ENCODE data around the gene GLYATL1B. TPM values are rescaled to one million over a fixed set of nuclear protein-coding genes. Genes with fewer than 3 reads are reported as not detected.

Gene GLYATL1B
- total and polyA plus RNA-seq, 2 of the 8 experiments (the other 6 are each of a cell fraction or from before 2014, with no cell fraction given): not detected

DNA sequence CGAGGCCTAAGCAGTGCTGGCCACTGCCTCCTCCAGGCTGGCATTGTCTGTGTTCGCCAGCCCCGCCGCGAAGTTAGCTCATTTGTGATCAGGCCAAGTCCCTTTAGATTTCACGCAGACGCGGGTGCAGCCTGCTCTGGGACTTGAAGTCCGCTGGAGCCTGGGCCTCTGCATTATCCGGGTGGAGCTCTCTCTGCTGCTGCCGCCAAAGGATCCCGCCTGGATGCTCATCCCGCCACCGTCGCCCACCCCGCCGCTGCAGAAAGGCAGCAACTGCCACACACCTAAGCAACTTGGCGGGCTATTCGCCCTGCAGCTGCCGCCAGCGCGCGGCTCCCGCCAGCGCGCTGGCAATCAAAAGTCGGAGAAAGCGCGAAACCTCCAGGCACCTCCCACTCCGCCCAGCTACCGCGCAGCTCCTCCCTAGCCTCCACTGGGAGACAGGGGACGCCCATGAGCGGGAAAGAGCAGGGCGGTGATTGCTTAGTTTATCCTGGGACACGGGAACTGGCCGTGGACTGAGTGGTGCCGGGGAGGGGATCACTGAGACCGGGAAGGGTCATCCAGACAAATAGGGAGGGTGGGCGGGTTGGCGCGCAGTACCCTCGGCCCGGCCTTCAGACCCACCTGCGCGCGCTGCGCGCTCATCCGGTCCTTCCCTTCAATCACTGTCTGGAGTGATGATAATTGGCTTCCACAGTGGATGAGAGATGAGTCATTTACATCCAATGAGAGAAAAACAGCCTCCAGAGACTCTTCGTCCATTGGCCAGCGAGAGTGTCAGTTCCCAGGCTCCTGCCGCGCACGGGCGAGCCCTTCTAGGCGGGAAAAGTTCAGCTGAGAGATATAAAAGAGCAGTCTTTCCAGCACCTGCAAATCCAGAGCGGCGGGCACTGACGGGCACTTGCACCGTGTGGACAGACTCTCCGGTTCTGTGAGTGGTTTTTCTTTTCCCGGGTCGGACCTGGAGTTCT, 20.5 kb downstream of the GLYATL1B start, which contains the start of gene FAM111B (continued):
- no peak for TF ChIP-seq GTF2F1 (IDR thresholded peaks at IDR 0.05; ENCODE audit: borderline replicate concordance, low read depth, low read length)
- TF ChIP-seq TBP (IDR thresholded peaks at IDR 0.05; ENCODE audit: low read depth, low read length): peak; percentile 71
- TF ChIP-seq GABPA (IDR thresholded peaks at IDR 0.05; ENCODE audit: borderline replicate concordance, insufficient read depth, low read length): no peak
- TF ChIP-seq SP2 (IDR thresholded peaks at IDR 0.05; ENCODE audit: low read length): peak; percentile 50; the same call in 1 of the 2 replicates
- no peak for TF ChIP-seq SIX5 (IDR thresholded peaks at IDR 0.05; ENCODE audit: low read depth, low read length)
- TF ChIP-seq FOSL1 (IDR thresholded peaks at IDR 0.05; ENCODE audit: insufficient read depth, low read depth, low read length): no peak
- peak; percentile 86 for TF ChIP-seq CHD2 (IDR thresholded peaks at IDR 0.05; ENCODE audit: low read length)
- TF ChIP-seq BCL11A (IDR thresholded peaks at IDR 0.05; ENCODE audit: low read depth in 2 of 2, low read length in 2 of 2): no peak
- no peak for TF ChIP-seq CHD1 (IDR thresholded peaks at IDR 0.05; ENCODE audit: low read depth, low read length)
- TF ChIP-seq KDM4A (IDR thresholded peaks at IDR 0.05; ENCODE audit: low read depth, low read length, severe bottlenecking): no peak
- peak; percentile 61 for TF ChIP-seq TAF1 (IDR thresholded peaks at IDR 0.05; ENCODE audit: low read depth, low read length)
- no peak for TF ChIP-seq SIRT6 (IDR thresholded peaks at IDR 0.05; ENCODE audit: low read length)
- TF ChIP-seq, protein P1, sequence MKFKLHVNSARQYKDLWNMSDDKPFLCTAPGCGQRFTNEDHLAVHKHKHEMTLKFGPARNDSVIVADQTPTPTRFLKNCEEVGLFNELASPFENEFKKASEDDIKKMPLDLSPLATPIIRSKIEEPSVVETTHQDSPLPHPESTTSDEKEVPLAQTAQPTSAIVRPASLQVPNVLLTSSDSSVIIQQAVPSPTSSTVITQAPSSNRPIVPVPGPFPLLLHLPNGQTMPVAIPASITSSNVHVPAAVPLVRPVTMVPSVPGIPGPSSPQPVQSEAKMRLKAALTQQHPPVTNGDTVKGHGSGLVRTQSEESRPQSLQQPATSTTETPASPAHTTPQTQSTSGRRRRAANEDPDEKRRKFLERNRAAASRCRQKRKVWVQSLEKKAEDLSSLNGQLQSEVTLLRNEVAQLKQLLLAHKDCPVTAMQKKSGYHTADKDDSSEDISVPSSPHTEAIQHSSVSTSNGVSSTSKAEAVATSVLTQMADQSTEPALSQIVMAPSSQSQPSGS (IDR thresholded peaks at IDR 0.05; ENCODE audit: low read length): peak; percentile 62; the same call in 1 of the 2 replicates
- peak; percentile 57; the same call in 1 of the 2 replicates for TF ChIP-seq PHF8 (conservative IDR thresholded peaks at IDR 0.05; ENCODE audit: low read depth, low read length)
- TF ChIP-seq BACH1 (IDR thresholded peaks at IDR 0.05; ENCODE audit: low read length): no peak; the same call in 1 of the 2 replicates
- TF ChIP-seq, protein P2, sequence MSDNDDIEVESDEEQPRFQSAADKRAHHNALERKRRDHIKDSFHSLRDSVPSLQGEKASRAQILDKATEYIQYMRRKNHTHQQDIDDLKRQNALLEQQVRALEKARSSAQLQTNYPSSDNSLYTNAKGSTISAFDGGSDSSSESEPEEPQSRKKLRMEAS (IDR thresholded peaks at IDR 0.05): peak; percentile 81
- peak; percentile 96 for TF ChIP-seq SP1 (IDR thresholded peaks at IDR 0.05; ENCODE audit: low read depth, low read length)
- TF ChIP-seq RFX5 (IDR thresholded peaks at IDR 0.05; ENCODE audit: borderline replicate concordance, low read depth, low read length): no peak
- no peak for TF ChIP-seq SAP30 (IDR thresholded peaks at IDR 0.05; ENCODE audit: insufficient read depth, insufficient replicate concordance, low read length)
- no peak for TF ChIP-seq CBX8 (IDR thresholded peaks at IDR 0.05; ENCODE audit: borderline replicate concordance, low read depth, low read length)
- TF ChIP-seq HDAC6 (IDR thresholded peaks at IDR 0.05; ENCODE audit: low read depth, low read length): no peak
- peak; percentile 54; the same call in 1 of the 2 replicates for TF ChIP-seq POLR2AphosphoS5 (IDR thresholded peaks at IDR 0.05; ENCODE audit: low read depth, low read length)

Data from H1 (cell line).